ENCODE results near the gene NDUFV2.

DNA sequence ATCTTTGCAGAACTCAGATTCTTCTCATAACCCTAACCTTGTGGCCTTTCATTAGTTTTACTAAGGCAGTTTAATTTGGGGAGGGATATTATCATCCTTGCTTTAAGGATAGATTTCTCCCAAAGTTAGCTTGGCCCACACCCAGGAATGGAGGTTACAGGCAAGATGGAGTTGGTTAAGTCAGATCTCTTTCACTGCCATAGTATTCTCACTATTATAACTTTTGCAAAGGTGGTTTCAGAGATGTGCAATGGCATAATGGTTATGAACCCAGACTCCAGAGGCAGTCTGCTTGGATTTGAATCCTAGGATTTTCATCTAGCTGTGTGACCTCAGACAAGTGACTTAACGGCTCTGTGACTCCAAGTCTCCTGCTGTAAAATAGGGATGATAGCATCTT lies 48.7 kb upstream of the NDUFV2 start:
- TF ChIP-seq POLR2A (IDR thresholded peaks at IDR 0.05) (no peak), EP300 (IDR thresholded peaks at IDR 0.05) (no peak)
- TF ChIP-seq, protein P1, sequence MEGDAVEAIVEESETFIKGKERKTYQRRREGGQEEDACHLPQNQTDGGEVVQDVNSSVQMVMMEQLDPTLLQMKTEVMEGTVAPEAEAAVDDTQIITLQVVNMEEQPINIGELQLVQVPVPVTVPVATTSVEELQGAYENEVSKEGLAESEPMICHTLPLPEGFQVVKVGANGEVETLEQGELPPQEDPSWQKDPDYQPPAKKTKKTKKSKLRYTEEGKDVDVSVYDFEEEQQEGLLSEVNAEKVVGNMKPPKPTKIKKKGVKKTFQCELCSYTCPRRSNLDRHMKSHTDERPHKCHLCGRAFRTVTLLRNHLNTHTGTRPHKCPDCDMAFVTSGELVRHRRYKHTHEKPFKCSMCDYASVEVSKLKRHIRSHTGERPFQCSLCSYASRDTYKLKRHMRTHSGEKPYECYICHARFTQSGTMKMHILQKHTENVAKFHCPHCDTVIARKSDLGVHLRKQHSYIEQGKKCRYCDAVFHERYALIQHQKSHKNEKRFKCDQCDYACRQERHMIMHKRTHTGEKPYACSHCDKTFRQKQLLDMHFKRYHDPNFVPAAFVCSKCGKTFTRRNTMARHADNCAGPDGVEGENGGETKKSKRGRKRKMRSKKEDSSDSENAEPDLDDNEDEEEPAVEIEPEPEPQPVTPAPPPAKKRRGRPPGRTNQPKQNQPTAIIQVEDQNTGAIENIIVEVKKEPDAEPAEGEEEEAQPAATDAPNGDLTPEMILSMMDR (IDR thresholded peaks at IDR 0.05), result no peak
